Stimulated activated CD8-positive, alpha-beta memory T cell treated with anti-CD3 and anti-CD28 coated beads, Interleukin-12 subunit alpha, Interleukin-12 subunit beta, amount 100 ng/mL, for 24 hours (primary cell): ENCODE results near the gene BRD3OS.
"Not testable (repeated sequence)": the region's sequence is repeated elsewhere in the genome, so short reads cannot be mapped to it uniquely, and the experiment has no call there.

ENCODE experiments used
- DNase-seq: peaks from one replicate; pipeline ENCODE4 v3.0.0-alpha.2; 2020; ENCODE audit errors: extremely low read depth

Gene BRD3OS

DNA sequence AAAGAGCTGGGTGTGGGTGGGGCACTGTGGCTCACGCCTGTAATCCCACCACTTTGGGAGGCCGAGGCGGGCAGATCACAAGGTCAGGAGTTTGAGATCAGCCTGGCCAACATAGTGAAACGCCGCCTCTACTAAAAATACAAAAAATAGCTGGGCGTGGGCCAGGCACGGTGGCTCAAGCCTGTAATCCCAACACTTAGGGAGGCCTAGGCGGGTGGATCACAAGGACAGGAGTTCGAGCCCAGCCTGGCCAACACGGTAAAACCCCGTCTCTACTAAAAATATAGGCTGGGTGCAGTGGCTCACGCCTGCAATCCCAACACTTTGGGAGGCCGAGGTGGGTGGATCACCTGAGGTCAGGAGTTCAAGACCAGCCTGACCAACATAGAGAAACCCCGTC is 36.5 kb upstream of the BRD3OS start:
- DNase-seq, result not testable (repeated sequence)

DNA sequence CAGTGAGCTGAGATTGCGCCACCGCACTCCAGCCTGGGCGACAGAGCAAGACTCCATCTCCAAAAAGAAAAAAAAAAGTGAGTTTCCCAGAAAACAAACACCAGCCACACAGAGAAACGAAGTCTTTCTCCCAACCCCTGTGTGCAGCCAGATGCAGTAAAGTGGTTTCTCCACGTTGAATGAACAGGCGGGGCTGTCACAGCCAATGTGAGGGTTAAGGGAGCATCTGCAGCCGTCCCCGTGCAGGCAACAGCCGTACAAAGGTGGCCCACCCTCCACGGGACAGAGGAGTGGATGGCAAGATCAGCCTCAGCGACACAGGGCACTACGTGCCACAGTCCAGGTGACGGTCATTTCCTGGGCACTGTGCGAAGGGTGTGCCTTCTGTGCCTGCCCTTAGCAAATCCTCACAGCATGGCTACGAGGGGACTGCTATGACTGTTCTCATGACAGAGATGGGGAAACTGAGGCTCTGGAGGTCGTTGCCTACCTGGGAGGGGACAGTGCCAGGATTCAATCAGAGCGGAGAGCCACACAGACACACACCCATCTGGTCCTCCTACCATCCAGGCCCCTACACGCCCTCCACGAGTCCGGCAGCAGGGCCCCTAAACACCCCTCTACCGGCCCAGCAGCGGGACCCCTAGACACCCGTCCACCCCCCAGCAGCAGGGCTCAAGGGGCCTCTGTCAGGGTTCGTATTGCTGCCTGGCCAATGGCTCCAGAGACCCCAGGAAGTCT is 35.5 kb upstream of the BRD3OS start:
- no peak for DNase-seq

DNA sequence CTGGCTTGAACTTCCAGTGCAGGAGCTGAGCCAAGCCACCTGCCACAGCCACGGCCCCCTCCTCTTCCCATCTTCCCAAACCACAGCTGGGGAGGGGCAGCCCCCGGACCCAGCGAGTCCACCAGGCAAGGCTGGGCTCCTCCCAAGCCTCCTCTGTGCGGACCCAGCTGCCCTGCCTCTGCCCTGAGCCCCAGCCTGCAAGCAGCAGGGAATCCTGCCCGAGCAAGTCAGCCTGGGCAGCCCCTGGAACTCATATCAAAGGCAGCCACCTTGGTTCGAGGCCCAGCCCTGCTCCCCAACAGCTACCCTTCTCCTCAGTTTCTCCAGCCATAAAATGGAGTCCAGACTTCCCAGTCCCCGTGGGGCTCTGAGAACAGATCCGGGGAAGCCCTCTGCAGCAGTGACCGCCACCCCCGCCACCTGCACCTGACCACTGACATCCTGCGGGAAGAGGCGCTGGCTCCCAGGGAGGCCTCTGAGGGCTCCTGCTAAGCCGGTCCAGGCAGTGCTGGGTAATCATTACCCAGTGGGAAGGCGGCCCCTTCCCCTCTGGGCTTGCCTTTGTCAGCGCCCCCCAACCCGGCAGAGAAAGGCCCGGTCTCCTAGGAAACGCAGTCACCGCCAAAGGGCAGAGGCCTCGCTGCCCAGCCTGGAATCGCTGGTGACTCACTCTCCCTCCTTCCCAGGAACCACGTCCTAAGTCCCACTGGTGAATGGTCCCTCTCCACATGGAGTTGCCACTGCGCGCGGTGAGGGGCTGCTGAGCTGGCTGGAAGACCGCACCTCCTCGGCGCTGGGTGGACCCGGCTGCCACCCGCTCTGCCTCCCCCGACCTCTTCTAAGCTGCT is 34.7 kb upstream of the BRD3OS start:
- no peak for DNase-seq

DNA sequence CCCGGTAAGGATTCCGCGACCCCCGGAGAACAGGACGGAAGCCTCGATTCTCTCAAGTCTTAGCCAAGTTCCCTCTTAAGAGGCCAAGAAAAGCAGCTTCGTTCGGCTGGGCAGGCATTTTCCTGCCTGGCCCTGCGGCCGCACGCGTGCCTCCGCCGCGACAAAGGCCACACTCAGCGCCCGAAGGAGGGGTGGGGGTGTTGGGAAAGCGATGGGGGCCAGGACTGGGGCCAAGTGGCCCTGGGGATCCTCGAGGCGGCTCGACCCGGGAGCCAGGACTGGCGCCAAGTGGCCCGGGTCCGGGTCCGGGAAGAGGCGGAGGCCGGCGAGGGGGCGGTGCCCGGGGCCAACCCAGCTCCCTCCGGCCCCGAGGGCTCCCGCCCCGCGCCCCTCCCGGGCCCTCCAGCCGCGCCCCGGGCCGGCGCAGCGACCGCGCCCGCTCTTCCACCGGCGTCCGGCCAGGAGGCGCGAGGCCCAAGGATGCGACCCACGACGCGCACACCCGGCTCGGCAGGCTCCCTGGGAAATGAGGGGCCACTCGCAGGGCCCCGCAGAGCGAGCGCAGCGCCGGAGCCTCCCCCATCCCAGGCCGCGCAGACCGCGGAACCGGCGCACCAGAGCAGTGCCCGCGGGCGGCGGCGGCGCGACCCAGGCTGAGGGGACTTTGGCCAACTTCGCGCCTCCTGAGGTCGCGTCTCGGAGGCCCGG is 33.9 kb upstream of the BRD3OS start:
- no peak for DNase-seq

DNA sequence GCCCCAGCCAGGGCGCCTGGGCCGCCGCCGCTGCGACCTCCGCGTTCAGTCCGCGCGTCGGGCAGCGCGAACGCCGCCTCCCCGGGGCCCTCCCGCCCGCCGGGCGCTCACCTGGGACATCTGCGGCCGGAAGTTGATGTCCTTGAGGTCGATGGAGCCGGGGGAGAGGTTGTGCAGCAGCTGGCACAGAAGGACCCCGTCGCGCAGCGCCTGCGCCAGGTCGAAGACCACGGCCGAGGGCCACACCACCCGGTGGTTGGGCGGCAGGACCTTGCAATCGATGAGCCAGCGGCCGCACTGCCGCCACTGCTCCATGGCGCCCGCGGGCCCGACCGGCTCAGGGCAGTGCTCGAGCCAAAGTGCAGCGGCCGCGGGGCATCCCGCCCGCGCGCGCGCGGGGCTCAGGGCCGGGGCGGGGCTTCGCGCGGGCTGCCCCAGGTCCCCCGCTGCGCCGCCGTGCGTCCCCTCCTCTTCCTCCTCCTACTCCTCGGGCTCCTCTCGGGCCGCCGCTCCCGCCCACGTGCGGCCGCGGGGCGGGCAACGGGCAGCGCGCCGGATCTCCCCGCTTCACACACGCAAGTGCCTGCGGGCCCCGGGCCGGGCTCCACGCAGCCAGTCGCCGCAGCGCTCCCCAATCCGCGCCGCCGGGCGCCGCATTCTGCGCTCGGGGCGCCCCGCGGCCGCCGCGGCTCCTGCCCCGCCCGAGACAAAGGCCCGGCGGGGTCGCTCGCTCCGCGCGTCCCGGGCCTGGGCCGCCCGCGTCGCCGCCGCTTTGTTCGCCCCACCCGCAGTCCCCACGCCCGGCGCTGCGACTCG is 33.1 kb upstream of the BRD3OS start, which contains the start of gene VAV2:
TSS of gene VAV2 (minus strand) at position 361 of the 816 bp plus-strand sequence. CDS start at position 315, 46 bp downstream.
- DNase-seq, result no peak

DNA sequence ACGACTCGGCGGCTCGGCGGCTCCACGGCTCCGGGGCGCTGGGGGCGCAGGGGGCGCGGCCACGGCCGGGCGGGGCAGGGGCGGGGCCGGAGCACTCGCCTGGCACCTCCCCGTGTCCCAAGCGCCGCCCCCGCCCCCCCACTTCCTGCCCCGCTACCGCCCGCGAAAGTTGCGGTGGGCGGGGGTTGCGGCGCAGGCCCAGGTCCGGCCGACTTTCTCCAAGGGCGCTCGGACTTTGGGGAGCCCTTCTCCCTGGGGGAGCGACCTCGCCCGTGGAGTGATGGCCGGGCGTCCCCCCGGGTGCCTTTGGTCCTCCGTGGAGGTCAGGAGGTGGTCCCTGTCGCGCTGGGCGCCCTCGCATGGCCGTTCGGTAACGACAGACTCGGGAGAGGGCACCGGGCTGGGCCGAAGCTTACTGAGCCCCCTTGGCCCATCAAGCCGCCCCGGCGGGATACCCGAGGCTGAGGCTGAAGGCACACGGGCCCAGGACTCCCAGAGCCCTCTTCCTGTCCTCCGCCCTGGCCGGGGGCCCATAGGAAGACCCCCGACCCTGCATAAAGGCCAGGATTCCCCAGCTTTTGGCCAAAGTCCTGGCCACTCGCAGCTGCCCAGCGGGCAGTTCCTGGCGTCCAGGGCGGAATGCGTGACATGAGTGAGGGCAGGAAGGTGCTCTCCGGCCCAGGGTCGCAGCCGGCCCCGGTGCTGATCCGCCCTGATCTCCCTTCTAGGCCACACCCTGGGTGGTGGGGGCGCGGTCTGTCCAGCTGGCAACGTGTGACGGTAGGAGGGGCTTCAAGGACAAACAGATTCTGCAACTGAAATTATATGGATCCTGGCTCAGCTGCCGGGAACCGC is 32.3 kb upstream of the BRD3OS start:
- peak; percentile 45 for DNase-seq

DNA sequence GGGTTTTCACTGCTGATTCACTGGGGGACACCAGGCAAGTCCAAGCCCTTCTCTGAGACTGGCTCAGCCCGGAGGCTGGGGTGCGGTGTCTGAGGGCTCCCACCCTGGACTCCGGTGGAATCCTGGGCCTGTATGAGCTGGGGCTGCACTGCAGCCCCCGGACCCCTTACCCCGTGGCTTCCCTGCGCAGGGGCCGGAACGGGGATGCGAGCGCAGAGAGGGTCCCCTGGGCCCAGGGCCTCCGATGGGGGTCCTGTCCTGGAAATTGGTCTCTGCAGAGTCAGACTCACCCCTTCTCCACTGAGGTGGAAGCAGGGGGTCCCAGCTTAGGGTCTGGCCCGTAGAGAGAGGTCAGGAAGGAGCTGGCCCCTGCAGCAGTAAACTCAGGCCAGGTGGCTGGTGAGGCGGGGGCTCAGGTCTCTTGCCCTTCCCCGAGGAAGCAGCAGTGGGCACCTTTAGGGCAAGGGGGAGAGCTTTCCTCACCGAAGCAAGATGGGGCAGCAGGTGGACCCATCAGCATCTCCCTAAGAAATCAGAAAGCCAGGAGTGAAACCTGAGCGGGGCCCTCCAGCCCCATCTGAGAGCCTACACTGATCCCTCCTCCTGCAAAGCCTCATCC is 31.5 kb upstream of the BRD3OS start:
- no peak for DNase-seq

DNA sequence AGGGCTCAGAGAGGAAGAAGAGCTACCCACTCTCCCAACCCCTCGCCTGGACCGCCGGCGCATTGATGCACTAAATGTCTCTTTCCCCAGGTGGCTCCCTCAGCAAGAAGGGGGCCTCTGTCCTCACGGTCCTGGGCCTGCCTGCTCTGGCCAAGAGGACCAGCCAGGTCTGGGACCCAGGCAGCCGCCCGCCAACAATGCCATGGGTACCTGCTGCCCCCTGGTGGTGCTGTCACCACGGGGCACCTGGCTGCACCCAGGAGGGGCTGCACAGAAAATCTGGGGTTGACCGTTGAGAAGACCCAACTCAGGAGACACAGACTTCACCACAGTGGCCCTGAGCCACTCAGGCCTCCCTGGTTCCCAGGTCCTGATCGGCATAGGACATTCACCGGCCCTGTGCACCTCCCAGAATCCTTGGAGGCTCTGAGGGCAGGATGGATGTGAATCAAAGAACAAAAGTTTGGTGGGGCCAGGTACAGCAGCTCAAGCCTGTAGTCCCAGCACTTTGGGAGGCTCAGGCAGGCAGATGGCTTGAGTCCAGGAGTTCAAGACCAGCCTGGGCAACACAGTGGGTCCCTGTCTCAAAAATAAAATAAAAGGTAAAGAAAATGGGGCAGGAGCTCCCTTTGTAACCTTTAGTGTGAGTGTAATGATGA is 30.8 kb upstream of the BRD3OS start:
- DNase-seq, result peak; percentile 47

DNA sequence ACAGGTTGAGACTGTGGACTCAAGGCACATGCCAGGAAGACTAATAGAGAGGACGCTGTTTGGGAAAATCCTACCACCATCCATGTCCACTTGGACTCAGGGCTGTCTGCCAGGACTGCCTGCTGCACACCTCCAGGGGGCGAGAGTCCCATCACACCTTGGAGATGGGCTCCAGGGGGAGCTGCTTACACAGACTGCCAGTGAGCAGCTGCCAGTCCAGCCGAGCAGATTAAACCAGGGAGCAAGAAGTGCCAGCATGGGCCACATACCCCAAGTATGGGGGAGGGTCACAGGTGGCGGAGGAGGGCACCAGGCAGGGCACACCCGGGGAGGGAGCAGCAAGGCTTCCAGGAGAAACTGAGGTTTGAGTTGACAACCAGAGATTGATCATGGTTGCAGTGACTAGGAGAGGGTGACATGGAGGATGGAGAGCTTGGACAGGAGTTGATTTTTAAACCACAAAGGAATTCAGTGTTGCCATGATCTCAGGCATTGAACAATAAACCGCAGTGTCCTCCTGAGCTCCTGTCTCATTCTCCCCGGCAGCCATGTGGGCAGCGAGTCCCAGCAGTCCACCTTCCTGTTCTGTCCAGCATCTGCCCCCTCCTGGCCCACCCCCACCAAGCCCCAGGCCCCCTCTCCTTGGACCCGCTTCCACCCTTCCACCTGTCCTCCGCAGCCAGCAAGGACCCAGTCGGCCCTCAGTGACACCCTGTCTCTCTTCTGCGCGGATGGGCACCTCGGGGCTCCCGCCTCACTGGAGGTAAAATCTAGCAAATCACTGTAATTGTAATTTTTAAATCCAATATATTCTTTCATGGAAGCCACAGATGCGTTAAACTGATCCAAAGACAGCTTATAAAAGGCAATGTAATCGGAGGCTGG is 30.0 kb upstream of the BRD3OS start:
- DNase-seq, result no peak

DNA sequence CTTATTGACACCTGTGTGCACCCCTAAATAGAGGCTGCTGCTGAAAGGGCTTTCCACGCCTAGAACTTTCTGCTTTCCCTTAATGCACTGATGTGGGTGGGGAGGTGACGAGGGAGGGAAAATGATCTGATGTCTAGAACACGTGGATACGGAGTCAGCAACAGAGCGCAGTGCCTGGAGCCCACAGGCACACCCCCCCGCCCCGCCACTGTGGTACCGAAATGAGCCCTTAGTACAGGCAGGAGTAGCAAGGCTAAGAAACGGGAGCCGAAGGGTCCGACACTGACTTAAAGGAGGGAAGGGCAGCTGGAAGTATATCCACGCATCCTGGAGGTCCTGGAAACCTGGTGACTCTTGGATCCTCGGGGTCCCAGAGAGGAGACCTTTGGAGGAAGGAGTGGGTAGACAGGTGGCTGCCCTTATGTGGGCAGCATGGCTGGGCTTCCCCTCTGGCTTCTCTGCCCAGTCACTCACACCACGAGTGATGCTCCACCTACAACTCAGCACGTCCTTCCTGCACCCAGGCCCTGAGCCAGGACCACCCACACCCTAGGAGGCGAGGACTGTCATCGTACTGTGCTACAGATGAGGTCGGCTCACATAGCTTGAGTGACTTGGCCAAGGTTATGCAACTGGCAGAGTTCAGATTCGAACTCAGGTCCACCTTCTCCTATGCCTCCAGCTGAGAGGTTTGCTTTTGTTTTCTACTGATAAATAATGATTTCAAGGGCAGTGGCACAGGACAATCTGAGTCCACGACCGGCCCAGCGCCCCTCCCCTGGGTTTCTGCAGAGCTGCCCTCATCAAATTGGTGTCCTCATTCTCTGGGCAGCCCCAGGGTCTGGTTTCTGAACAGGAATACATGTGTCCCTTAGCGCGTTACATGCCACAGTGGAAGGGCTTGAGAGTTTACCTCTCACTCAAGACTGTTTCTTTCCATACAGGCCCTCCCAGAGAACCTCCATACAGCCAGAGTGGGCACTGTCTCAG is 28.5 kb upstream of the BRD3OS start:
- no peak for DNase-seq

DNA sequence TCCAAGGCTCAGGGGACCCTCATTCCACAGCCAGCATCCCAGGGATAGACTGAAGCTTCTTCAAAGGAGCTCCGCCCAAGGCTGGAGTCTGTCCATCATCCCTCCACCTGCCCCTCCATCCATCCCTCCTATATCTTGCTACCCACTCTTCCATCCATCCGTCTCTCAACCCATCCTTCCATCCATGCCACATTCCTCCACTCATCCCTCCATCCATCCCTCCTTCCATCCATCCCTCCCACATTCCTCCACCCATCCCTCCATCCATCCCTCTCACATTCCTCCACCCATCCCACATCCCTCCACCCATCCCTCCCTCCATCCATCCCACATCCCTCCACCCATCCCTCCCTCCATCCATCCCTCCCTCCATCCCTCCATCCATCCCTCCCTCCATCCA is 27.7 kb upstream of the BRD3OS start:
- DNase-seq, result no peak

DNA sequence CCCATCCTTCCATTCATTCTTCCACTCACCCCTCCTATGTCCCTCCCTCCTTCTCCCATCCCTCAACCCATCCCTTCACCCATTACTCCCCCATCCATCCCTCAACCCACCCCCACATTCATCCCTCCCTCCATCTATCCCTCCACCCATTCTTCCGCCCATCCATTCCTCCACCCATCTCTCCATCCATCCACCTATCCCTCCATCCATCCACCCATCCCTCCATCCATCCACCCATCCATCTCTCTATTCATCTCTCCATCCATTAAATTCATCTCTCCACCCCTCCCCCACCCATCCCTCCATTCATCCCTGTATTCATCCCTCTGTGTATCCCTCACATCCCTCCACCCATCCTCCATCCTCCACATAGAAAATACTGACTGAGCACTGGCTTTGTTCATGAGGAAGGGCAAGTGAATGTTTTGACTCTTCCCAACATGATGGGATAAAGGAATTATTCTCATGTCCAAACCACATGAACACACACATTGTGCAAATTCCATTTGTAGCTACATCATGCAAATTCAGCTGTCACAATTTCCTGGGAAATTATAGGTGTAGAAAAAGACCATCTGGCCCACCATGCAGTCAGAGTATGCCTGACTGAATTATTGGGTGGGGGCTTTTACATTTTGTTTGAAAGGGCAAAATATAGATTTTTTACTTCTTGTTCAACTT is 26.2 kb upstream of the BRD3OS start:
- no peak for DNase-seq

DNA sequence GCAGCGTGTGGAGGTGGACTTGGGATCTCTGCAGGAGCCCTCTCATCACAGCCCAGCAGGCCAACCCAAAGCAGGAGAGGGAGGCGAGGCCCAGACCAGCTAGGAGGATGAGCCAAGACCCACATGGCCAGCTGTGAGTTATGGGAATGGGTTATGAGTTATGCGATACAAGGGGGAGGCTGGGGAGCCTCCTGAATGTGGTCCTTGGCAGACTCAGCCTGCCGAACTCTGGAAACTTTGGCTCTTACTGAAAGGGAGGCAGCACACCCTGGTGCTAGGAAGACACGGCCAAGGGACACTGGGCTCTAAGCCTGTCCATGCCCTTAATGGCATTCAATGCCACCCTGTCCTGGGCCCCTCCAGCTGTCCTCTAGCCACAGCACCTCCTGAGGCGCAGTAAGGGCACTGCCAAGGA is 25.4 kb upstream of the BRD3OS start:
- DNase-seq, result no peak

DNA sequence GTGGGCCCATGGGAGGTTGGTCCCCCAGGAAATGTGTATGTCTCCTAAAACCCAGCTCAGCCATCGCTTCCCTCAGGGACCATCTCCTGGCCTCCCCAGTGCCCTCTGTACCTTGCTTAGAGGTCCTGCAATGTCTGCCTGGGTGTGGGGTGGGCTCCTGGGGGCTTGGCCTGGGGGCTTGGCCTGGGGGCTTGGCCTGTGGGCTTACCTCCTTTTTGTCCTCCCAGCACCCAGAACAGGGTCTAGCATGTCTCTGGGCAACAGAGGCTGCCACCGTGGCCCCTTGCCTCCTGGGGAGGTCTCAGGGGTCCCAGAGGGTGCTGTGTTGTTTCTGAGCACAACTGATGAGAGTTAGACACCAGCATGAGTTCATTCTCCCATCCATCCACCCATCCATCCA is 22.5 kb upstream of the BRD3OS start:
- DNase-seq, result no peak

DNA sequence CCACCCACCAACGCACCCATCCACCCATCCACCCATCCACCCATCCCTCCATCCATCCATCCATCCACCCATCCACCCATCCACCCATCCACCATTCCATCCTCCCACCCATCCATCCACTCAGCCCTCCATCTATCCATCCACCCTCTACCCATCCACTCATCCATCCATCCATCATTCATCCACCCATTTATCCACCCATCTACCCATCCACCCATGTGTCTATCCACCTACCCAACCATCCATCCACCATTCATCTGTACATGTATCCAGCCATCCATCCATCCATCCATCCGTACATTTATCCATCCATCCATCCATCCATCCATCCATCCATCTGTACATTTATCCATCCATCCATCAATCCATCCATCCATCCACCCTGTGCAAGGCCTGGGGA is 22.0 kb upstream of the BRD3OS start:
- no peak for DNase-seq

DNA sequence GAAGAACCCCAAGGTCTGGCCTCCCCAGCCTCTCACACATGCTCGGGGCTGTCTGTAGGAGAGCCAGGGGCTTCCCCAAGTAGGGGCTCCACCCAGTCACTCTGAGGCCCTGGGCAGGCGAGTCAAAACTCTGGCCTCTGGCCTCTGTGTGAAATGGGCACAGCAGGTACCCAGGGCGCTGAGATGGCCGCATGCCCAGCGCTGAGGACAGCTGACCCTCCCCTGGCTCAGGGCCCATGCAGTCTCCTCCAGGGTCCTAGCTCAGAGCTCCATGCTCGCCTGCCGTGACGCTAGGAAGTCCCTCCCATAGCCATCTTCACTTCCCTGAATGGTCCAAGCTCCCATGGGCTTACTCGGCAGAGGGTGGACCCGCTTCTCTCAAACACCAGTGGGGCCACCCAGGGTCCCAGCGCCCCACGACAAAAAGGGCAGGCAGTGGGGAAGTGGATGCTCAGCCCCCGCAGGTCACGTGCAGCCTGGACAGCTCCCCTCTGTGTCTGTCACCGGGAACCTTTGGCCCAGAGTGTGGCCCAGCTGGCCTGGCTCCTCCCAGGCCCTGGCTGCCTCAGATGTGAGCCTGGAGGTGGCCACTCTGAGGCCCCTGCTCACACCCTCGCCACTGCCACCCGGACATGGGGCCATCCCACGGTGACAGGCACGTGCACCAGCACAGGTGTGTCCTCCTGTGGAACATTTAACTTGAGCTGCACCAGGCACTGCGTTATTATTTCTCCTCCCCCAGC is 21.0 kb upstream of the BRD3OS start:
- DNase-seq, result no peak
